Measurements from ENCODE around the gene TCF4. TPM values are rescaled to one million over a fixed set of nuclear protein-coding genes. Genes with fewer than 3 reads are reported as not detected.

The TCF4 gene
- total and polyA plus RNA-seq, 2 donors (not counting 3 experiments of a cell fraction or from before 2014, with no cell fraction given) = 183 to 390 TPM

GRCh38 chr18:55541571-55541970 is 46.4 kb downstream of the TCF4 start:
- Histone ChIP-seq H3K79me2 (ENCODE audit: control insufficient read depth, insufficient read depth, low read length) (peaks cover 26% of the 10 kb centered on the region), H3K4me3 (replicated peaks in 1 of 3; ENCODE audit: insufficient read depth in 1 of 3, low read depth in 1 of 3, low read length in 3 of 3) (no peak overlapping the region), H3K27ac (ENCODE audit: insufficient read depth, low read depth, low read length) (no peak overlapping the region), H2AFZ (ENCODE audit: low read depth, low read length) (no peak overlapping the region), H3K9me1 (replicated peaks; ENCODE audit: control insufficient read depth, extremely low read depth, insufficient read depth, low read length) (no peaks in the 10 kb centered on the region), H3K36me3 (ENCODE audit: control insufficient read depth in 2 of 2, extremely low read depth in 1 of 2, insufficient read depth in 2 of 2, low read length in 2 of 2) (no peaks in the 10 kb centered on the region), H4K20me1 (replicated peaks; ENCODE audit: control insufficient read depth, extremely low read depth, insufficient read depth, low read length) (peaks cover 2% of the 10 kb centered on the region), H3K9me3 (replicated peaks; ENCODE audit: control insufficient read depth, insufficient read depth, low read length) (no peaks in the 10 kb centered on the region), H3K4me1 (ENCODE audit: control insufficient read depth, extremely low read depth, insufficient read depth, low read length) (no peaks in the 10 kb centered on the region), H3K4me2 (ENCODE audit: insufficient read depth, low read length) (no peak overlapping the region), H3K27me3 (ENCODE audit: control insufficient read depth in 2 of 2, insufficient read depth in 2 of 2, low read length in 2 of 2) (no peaks in the 10 kb centered on the region), H3K9ac (replicated peaks; ENCODE audit: extremely low read depth, insufficient read depth, low read length) (no peak overlapping the region)
- intact Hi-C loops (cut with micrococcal nuclease) = no loop called here
- ChIA-PET POLR2A (no interaction called here), CTCF (no interaction called here)
- dilution Hi-C loops (cut with MboI; ENCODE audit: extremely low pct_ligation_motif_present, low sequenced_read_pairs) = no loop called here
- no peak for DNase-seq (ENCODE audit: low read depth, low spot score)
- no peak for FAIRE-seq
- TF ChIP-seq JUN (IDR thresholded peaks at IDR 0.05; ENCODE audit: borderline replicate concordance, insufficient read depth, insufficient read length, low read depth) (no peak), POLR2A (IDR thresholded peaks at IDR 0.05; ENCODE audit: low read depth, low read length) (no peak), GATA2 (IDR thresholded peaks at IDR 0.05; ENCODE audit: insufficient read depth, insufficient read length, low read depth, low read length) (no peak)
- TF ChIP-seq, protein P1, sequence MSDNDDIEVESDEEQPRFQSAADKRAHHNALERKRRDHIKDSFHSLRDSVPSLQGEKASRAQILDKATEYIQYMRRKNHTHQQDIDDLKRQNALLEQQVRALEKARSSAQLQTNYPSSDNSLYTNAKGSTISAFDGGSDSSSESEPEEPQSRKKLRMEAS (IDR thresholded peaks at IDR 0.05; ENCODE audit: insufficient read depth, insufficient read length) = no peak
- no TSS peak for BruUV-seq (replicated peaks)

GRCh38 chr18:55539240-55539639 is 48.8 kb downstream of the TCF4 start:
- Histone ChIP-seq H3K9me3 (replicated peaks; ENCODE audit: control insufficient read depth, insufficient read depth, low read length) (no peaks in the 10 kb centered on the region), H3K9me1 (replicated peaks; ENCODE audit: control insufficient read depth, extremely low read depth, insufficient read depth, low read length) (no peaks in the 10 kb centered on the region), H3K4me3 (replicated peaks in 1 of 3; ENCODE audit: insufficient read depth in 1 of 3, low read depth in 1 of 3, low read length in 3 of 3) (no peak overlapping the region), H3K27ac (ENCODE audit: insufficient read depth, low read depth, low read length) (no peak overlapping the region), H3K27me3 (ENCODE audit: control insufficient read depth in 2 of 2, insufficient read depth in 2 of 2, low read length in 2 of 2) (no peaks in the 10 kb centered on the region), H3K9ac (replicated peaks; ENCODE audit: extremely low read depth, insufficient read depth, low read length) (no peak overlapping the region), H2AFZ (ENCODE audit: low read depth, low read length) (no peak overlapping the region), H3K79me2 (ENCODE audit: control insufficient read depth, insufficient read depth, low read length) (peaks cover 25% of the 10 kb centered on the region), H3K4me1 (ENCODE audit: control insufficient read depth, extremely low read depth, insufficient read depth, low read length) (no peaks in the 10 kb centered on the region), H4K20me1 (replicated peaks; ENCODE audit: control insufficient read depth, extremely low read depth, insufficient read depth, low read length) (peaks cover 6% of the 10 kb centered on the region), H3K4me2 (ENCODE audit: insufficient read depth, low read length) (no peak overlapping the region), H3K36me3 (ENCODE audit: control insufficient read depth in 2 of 2, extremely low read depth in 1 of 2, insufficient read depth in 2 of 2, low read length in 2 of 2) (no peaks in the 10 kb centered on the region)
- FAIRE-seq (no peak), DNase-seq (ENCODE audit: low read depth, low spot score) (no peak)
- POLR2A ChIA-PET = no interaction called here
- CTCF ChIA-PET = no interaction called here
- intact Hi-C loops (cut with micrococcal nuclease) = no loop called here
- no peak for TF ChIP-seq GATA2 (IDR thresholded peaks at IDR 0.05; ENCODE audit: insufficient read depth, insufficient read length, low read depth, low read length)
- no peak for TF ChIP-seq EZH2 (IDR thresholded peaks at IDR 0.05; ENCODE audit: borderline replicate concordance, low read depth, low read length, severe bottlenecking)
- TF ChIP-seq, protein P1 (IDR thresholded peaks at IDR 0.05; ENCODE audit: insufficient read depth, insufficient read length) = no peak
- TF ChIP-seq CTCF (IDR thresholded peaks at IDR 0.05; ENCODE audit: extremely low read depth in 1 of 2, insufficient read depth in 1 of 2, low read depth in 1 of 2, low read length in 2 of 2) = no peak
- no peak for TF ChIP-seq POLR2A (IDR thresholded peaks at IDR 0.05; ENCODE audit: low read depth, low read length)
- TF ChIP-seq FOS (IDR thresholded peaks at IDR 0.05; ENCODE audit: borderline replicate concordance, insufficient read depth, low read length) = no peak
- no peak for TF ChIP-seq POLR2AphosphoS5 (IDR thresholded peaks at IDR 0.05; ENCODE audit: insufficient read depth, low read depth, low read length)
- TF ChIP-seq JUN (IDR thresholded peaks at IDR 0.05; ENCODE audit: borderline replicate concordance, insufficient read depth, insufficient read length, low read depth) = no peak
- TF ChIP-seq MYC (IDR thresholded peaks at IDR 0.05; ENCODE audit: low read depth, low read length) = no peak
- no TSS peak for BruUV-seq (replicated peaks)
- dilution Hi-C loops (cut with MboI; ENCODE audit: extremely low pct_ligation_motif_present, low sequenced_read_pairs) = no loop called here
